ENCODE data around the gene NUP205. TPM values are rescaled to one million over a fixed set of nuclear protein-coding genes. Genes with fewer than 3 reads are reported as not detected.

The NUP205 gene
- total RNA-seq, 2 experiments from 2014 or later = 140 to 145 TPM

GRCh38 chr7:135673360-135673706, 115.6 kb downstream of the NUP205 start:
- ATAC-seq = no peak
- Mint-ChIP-seq H3K27ac (no peak overlapping the region), H3K4me3 (no peak overlapping the region), H3K36me3 (ENCODE audit: low read depth) (peaks cover 20% of the 10 kb centered on the region), H3K9me3 (peaks cover 1% of the 10 kb centered on the region), H3K27me3 (no peaks in the 10 kb centered on the region), H3K4me1 (ENCODE audit: low read depth) (peaks cover 22% of the 10 kb centered on the region)
- intact Hi-C loops (cut with micrococcal nuclease) = no loop called here
- TF ChIP-seq CTCF (IDR thresholded peaks at IDR 0.05) = no peak
- no peak for DNase-seq
- CTCF ChIA-PET = interaction anchor here (0.9 to 2.7 kb wide), 12 partner anchors 8 to 399 kb away, joined by 3 to 27 read pairs (median 4); partner anchors contain the start of gene STMP1
- POLR2A ChIA-PET = interaction anchor here (0.7 to 2.3 kb wide), 2 partner anchors 11 to 261 kb away, joined by 3 to 10 read pairs; partner anchors contain the start of gene STMP1

DNA sequence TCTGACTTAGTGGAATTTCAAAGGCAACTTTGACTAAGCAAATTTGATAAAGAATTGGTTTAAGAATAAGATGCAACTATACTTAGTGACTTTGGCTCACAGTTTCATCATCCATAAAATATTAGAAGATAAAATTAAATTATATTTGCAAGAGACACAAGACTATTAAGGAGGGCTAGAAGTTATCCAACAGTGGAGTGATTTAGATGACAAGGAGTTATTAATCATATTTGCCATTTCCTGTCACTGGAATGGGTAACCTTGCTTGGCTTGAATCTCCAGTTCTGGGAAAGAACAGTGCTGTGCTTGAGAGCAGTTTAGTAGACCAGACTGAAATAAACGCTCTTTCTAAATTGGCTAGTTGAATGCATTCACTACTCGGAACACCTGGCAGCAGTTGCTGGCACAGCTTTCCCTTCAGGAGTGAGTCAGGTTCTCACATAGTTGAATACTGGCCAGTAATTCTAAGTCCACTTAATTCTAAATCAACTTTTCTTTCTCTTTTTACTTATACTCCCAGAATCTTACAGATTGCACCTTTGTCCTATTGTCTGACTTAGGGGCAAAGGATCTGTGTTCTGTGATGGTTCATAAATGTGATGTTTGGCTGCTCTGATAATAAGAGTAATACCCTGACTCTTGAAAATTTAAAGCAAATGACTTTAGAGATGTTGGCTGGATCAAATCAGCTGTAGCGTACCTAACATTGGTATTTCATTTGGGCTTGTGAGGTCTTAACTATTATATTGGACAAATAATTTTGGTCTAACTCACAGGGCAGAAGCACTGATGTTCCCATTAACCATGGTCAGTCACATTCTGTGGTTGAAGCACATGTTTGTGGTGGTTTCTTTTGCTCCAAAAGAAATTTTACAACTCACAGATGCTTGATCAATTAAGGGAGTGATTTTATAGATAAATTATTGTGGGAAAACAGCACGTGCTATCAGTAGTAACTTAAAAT, 121.2 kb downstream of the NUP205 start:
- POLR2A ChIA-PET = no interaction called here
- CTCF ChIA-PET = no interaction called here
- no peak overlapping the region for H3K27ac Mint-ChIP-seq
- peaks cover 13% of the 10 kb centered on the region for H3K36me3 Mint-ChIP-seq (ENCODE audit: low read depth)
- DNase-seq = no peak
- ATAC-seq = no peak
- no peak for TF ChIP-seq CTCF (IDR thresholded peaks at IDR 0.05)
- H3K4me1 Mint-ChIP-seq (ENCODE audit: low read depth) = peaks cover 9% of the 10 kb centered on the region
- H3K4me3 Mint-ChIP-seq = no peak overlapping the region
- no peaks in the 10 kb centered on the region for H3K9me3 Mint-ChIP-seq
- intact Hi-C loops (cut with micrococcal nuclease) = no loop called here
- H3K27me3 Mint-ChIP-seq = no peaks in the 10 kb centered on the region

- DNase-seq = no peak
- POLR2A ChIA-PET = interaction anchor here (2.1 kb wide), 1 partner anchor 19 kb away, joined by 6 read pairs; the partner anchor contains the start of gene STMP1
- ATAC-seq = no peak
- Mint-ChIP-seq H3K4me3 (no peak overlapping the region), H3K27ac (no peak overlapping the region), H3K9me3 (no peaks in the 10 kb centered on the region), H3K4me1 (ENCODE audit: low read depth) (peaks cover 9% of the 10 kb centered on the region), H3K27me3 (no peaks in the 10 kb centered on the region), H3K36me3 (ENCODE audit: low read depth) (peaks cover 6% of the 10 kb centered on the region)
- TF ChIP-seq CTCF (IDR thresholded peaks at IDR 0.05) = no peak
- intact Hi-C loops (cut with micrococcal nuclease) = no loop called here
- CTCF ChIA-PET = interaction anchor here (0.7 to 1.5 kb wide), 4 partner anchors 9 to 407 kb away, joined by 3 to 4 read pairs (median 3); no protein-coding TSS in a partner anchor
Observed at GRCh38 chr7:135681762-135682161, 124.0 kb downstream of the NUP205 start.

DNA sequence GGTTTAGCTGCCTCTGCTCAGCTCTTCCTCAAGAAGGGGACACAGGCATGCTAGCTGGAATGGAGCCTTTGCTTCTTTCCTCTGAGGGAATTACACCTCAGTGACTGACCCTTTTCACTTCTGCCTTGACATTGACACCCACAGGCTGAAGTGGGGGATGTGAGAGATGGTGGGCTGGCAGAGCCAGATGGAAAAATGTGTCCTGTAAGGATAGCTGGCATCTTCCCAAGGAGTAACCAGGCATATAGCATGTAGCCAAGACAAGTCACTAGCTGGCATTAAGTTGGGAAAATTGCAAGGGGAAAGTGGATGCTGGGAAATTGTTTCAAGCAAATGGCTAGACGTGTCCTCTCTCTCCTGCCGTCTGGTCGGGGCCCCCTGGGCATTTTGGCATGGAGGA, 124.5 kb downstream of the NUP205 start:
- Mint-ChIP-seq H3K27ac (no peak overlapping the region), H3K9me3 (no peaks in the 10 kb centered on the region), H3K4me3 (no peak overlapping the region), H3K36me3 (ENCODE audit: low read depth) (peaks cover 6% of the 10 kb centered on the region), H3K27me3 (no peaks in the 10 kb centered on the region), H3K4me1 (ENCODE audit: low read depth) (peaks cover 9% of the 10 kb centered on the region)
- ATAC-seq (no peak), DNase-seq (no peak)
- intact Hi-C loops (cut with micrococcal nuclease) = no loop called here
- ChIA-PET CTCF (interaction anchor here (1.1 to 1.5 kb wide), 3 partner anchors 9 to 408 kb away, joined by 3 to 4 read pairs (median 3); no protein-coding TSS in a partner anchor), POLR2A (interaction anchor here (2.1 kb wide), 1 partner anchor 20 kb away, joined by 6 read pairs; the partner anchor contains the start of gene STMP1)
- TF ChIP-seq CTCF (IDR thresholded peaks at IDR 0.05) = no peak

DNA sequence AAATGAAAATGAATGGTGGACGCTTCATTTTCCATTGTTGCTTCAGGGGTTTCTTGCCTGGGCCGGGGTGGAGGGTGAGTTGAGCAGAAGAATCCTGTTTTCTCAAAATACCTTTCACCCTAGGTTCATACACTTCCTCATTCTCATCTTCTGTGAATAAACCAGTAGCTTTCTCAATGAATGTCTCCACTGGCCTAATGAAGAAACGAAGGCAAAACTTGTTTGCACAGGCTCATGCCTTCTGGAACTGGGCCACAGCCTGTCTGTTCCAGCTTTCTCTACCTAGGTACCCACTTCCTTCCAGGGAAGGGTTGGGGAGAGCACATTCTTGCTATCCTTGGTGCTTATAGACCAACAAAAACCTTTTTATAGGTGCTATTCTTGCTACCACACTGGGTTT, 125.9 kb downstream of the NUP205 start:
- no peak overlapping the region for H3K27ac Mint-ChIP-seq
- no peak for TF ChIP-seq CTCF (IDR thresholded peaks at IDR 0.05)
- H3K36me3 Mint-ChIP-seq (ENCODE audit: low read depth) = peaks cover 2% of the 10 kb centered on the region
- H3K9me3 Mint-ChIP-seq = no peaks in the 10 kb centered on the region
- no peaks in the 10 kb centered on the region for H3K27me3 Mint-ChIP-seq
- DNase-seq = no peak
- peaks cover 9% of the 10 kb centered on the region for H3K4me1 Mint-ChIP-seq (ENCODE audit: low read depth)
- no peak overlapping the region for H3K4me3 Mint-ChIP-seq
- intact Hi-C loops (cut with micrococcal nuclease) = no loop called here
- ChIA-PET POLR2A (no interaction called here), CTCF (interaction anchor here (1.1 to 1.6 kb wide), 2 partner anchors 11 to 33 kb away, joined by 3 read pairs; no protein-coding TSS in a partner anchor)
- ATAC-seq = no peak
